ENCODE measurements around the gene DGLUCY. TPM values are rescaled to one million over a fixed set of nuclear protein-coding genes. Genes with fewer than 3 reads are reported as not detected.

DGLUCY gene
- total RNA-seq, 4 donors from 2014 or later: 30.7 to 56.5 (median 38.9) TPM

DNA sequence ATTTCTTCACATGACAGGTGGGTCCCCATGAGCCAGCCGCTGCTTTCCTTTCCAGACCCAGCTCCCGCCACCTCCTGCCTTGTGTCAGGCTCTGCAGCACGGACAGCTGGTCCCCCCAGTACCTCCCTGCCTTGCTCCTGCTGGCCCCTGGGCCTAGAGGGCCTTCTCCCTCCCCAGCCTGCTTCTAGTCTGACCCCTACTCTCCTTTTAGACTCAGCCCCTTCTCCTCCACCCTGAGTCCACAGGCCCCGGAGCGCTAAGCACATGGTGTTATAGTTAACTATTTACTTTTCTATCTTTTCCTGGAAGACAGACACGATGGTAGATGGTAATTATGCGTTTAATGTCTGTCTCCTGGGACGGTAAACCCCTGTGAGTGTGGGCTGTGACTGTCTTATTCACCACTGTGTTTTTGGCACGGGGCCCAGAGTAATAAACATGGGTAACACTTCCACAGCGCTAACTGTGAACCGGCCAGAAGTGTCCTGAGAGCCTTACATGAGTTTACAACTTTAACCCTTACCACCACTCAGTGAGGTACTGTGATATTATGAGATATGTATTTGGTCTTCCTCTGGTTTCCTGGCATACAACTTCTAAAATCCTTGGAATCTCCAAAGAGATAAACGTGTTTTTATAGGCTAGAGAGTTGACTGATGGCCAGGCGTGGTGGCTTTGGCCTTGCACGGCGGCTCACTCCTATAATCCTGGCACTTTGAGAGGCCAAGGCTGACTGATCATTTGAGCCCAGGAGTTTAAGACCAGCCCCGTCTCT lies 41.2 kb downstream of the DGLUCY start:
- TF ChIP-seq, protein P1, sequence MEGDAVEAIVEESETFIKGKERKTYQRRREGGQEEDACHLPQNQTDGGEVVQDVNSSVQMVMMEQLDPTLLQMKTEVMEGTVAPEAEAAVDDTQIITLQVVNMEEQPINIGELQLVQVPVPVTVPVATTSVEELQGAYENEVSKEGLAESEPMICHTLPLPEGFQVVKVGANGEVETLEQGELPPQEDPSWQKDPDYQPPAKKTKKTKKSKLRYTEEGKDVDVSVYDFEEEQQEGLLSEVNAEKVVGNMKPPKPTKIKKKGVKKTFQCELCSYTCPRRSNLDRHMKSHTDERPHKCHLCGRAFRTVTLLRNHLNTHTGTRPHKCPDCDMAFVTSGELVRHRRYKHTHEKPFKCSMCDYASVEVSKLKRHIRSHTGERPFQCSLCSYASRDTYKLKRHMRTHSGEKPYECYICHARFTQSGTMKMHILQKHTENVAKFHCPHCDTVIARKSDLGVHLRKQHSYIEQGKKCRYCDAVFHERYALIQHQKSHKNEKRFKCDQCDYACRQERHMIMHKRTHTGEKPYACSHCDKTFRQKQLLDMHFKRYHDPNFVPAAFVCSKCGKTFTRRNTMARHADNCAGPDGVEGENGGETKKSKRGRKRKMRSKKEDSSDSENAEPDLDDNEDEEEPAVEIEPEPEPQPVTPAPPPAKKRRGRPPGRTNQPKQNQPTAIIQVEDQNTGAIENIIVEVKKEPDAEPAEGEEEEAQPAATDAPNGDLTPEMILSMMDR (IDR thresholded peaks at IDR 0.05; ENCODE audit: low read depth): no peak

DNA sequence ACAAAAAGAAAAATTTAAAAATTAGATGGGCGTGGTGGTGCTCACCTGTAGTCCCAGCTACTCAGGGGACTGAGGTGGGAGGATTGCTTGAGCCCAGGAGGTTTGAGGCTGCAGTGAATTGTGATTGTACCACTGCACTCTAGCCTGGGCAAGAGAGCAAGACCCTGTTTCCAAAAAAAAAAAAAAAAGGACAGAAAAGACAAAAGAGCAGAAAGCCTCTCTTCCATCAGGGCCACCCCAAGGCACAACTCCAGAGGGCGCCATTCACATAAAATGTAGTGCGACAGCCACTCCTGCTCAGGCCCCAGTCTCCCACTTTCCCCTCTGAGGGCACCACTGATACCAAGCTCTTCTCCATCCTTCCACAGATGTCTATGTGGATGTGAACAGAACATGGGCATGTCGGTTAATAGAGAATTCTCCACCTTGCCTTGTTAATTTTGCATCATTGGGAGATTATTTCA lies 41.8 kb downstream of the DGLUCY start:
- TF ChIP-seq, protein P1 (IDR thresholded peaks at IDR 0.05; ENCODE audit: low read depth): no peak

DNA sequence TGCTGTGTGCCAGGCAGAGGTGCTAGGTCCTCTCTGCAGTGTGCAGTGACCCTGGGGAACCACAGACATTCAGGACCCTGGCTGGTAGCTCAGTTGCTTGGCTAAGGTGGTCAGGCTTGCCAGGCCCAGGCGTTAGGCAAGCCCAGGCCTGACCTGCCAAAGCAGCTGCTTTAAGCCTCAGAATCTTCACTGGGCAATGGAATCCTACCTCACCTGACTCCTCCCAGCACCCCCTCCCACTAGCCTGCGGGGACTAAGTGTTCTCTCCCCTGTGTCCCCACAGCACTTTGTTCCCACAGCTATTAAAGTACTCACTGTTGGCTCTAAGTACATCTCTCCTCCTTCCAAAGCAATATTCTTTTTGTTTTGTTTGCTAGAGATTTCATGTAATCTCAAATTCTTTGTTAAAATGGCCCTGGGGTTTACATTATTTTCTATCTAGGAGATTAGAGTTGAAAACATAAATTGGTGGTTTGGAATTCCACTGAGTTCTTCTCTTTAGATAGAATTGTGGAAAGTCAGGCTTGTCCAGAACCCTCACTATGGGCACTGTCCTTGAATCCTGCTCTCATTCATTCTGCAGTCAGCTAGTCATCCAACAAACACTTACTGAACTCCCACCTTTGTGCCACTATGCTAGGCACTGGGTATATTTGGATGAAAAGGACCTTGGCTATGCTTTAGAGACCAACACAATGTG lies 44.4 kb downstream of the DGLUCY start:
- TF ChIP-seq, protein P1 (IDR thresholded peaks at IDR 0.05; ENCODE audit: low read depth): no peak

DNA sequence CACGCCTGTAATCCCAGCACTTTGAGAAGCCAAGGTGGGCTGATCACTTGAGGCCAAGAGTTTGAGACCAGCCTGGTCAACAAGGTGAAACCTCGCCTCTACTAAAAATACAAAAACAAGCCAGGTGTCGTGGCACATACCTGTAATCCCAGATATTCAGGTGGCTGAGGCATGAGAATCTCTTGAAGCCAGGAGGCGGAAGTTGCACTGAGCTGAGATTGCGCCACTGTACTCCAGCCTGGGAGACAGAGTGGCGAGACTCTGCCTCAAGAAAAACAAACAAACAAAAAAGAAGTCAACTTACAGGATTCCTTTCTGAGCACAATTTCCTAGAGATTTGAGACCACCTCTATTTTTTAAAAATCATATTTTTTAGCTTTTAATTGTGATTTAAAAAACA lies 45.3 kb downstream of the DGLUCY start:
- TF ChIP-seq, protein P1 (IDR thresholded peaks at IDR 0.05; ENCODE audit: low read depth): no peak

DNA sequence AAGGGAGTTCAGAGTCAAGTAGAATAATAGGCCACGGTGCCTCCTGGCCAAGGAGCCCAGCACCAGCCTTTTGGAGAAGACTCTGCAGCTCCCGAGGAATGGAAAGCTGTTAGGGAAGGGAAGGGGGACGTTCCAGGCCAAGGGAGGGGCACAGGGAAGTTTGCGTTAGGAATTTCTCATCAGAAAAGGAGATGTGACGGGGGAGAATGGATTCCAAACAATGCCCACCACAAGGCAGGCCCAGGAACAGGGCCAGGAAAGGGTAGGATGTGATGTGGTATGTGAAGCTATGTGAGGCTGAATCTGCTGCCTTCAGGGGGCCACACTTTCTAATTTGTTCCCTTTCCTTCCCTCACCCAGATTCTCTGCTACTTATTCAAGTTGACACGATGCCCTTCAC lies 46.0 kb downstream of the DGLUCY start:
- TF ChIP-seq, protein P1 (IDR thresholded peaks at IDR 0.05; ENCODE audit: low read depth): no peak

DNA sequence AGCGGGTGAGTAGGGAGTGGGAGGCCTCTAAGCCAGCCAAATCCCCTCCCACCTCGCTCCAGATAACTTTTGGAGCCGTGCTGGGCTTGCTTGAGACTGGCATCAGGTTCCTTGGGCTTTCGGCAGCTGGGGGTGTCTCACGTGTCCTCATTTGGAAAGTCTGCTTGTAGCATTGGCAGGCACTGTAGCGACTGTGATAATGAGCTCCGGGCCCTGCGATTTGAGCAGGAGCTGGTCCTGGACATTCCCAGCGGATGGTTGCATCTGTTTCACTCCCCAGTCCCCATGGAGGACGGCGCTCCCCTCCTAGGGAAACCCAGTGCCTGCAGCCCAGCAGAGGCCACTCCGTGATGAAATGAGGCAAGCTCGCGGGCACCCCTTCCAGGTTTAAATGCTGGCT lies 49.4 kb downstream of the DGLUCY start:
- TF ChIP-seq, protein P1 (IDR thresholded peaks at IDR 0.05; ENCODE audit: low read depth): no peak

DNA sequence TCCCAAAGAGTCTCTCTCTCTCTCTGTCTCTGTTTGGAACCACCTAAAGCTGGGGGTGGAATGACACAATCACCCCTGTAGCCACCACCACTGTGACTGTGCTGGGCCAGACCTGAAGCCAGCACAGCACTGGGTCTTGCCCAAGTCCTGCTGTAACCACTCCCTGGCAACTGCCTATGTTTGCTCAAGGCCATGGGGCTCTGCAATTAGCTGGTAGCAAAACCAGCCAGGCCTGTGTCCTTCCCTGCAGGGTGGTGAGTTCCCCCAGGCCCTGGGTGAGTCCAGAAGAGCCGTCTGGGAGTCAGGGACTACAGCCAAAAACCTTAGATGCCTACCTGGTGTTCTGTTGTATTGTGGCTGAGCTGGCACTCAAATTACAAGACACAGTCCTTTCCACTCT lies 50.8 kb downstream of the DGLUCY start:
- TF ChIP-seq, protein P1 (IDR thresholded peaks at IDR 0.05; ENCODE audit: low read depth): no peak
